Measurements from ENCODE around the gene STK25. TPM values are rescaled to one million over a fixed set of nuclear protein-coding genes. Genes with fewer than 3 reads are reported as not detected.
"Not testable (repeated sequence)": the region's sequence is repeated elsewhere in the genome, so short reads cannot be mapped to it uniquely, and the experiment has no call there.

Gene STK25
- polyA plus RNA-seq, 3 donors = 189 to 218 (median 216) TPM

GRCh38 chr2:241511091-241511741 lies 2.8 kb upstream of the STK25 start:
- no peak for DNase-seq (ENCODE audit: low read depth in 3 of 3, low spot score in 2 of 3)

DNA sequence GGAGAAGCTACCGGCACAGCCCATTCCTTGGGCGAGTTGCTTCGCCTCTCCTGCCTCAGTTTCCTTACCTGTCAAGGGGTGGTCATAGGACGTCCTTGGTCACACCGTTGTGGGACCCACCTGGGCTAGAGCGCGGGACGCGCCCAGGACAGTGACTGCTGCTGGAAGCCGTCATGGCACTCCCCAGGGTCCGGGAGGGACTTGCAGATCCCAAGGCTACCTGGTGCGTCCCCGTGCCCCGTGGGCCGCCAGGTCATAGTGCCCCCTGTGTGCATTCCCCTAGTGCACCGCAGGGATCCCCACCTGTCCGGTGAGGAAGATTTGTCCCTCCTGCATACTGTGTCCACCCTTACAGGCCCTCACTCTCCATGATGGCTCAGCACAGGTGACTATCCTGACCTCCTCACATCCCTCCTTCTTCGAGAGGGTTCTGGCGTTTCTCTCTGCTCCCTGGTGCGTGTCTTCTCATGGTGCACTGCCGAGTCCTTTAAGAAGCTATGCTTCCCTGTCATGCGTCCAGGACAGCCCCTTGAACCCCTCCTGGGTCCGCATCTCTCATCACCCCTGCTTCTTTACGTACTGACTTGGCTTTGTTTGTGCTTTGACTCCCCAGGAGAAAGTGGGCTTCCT lies 886 bp upstream of the STK25 start:
- DNase-seq (ENCODE audit: low read depth in 3 of 3, low spot score in 2 of 3) = no peak

GRCh38 chr2:241507430-241508239 lies 749 bp downstream of the STK25 start:
- peak in 1 of 3 donors; percentile 25 for DNase-seq (ENCODE audit: low read depth in 3 of 3, low spot score in 2 of 3)

- DNase-seq (ENCODE audit: low read depth in 3 of 3, low spot score in 2 of 3) = no peak
Measured at GRCh38 chr2:241506793-241507429, 1.5 kb downstream of the STK25 start.

- DNase-seq (ENCODE audit: low read depth in 3 of 3, low spot score in 2 of 3) = not testable (repeated sequence)
Measured at GRCh38 chr2:241506317-241506716, 2.1 kb downstream of the STK25 start.

- no peak for DNase-seq (ENCODE audit: low read depth in 3 of 3, low spot score in 2 of 3)
Measured at GRCh38 chr2:241505781-241506201, 2.6 kb downstream of the STK25 start.

- no peak for DNase-seq (ENCODE audit: low read depth in 3 of 3, low spot score in 2 of 3)
Measured at GRCh38 chr2:241505086-241505780, 3.2 kb downstream of the STK25 start.

DNA sequence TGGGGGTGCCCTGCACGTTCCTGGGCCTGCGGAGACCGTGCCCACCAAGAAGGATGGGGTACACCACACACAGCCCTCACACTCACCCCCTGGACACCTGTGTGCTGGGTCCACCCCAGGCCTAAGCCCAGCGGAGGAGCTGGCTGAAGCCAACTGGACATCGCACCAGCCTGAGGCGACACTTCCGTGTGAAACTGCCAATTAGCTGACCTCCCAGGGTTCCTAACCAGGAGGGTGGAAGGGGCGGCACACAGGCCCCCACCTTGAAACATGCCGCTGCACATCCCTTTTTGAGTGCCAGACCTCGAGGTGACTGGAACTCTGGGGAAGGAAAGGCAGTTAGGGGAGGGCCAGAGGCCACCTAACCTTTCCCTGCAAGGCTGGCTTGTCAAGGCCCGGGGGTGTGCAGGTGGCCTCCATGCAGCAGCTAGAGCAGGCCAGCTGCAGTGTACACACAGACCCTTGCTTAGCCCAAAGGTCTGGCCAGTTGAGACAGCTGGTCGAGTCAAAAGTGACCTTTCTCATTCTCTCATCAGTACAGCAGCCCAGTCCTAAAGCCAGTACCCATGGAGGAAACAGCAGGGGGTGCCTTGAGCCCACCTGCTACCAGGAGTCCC lies 4.5 kb downstream of the STK25 start:
- no peak for DNase-seq (ENCODE audit: low read depth in 3 of 3, low spot score in 2 of 3)

GRCh38 chr2:241502281-241502680 lies 6.1 kb downstream of the STK25 start:
- no peak for DNase-seq (ENCODE audit: low read depth in 3 of 3, low spot score in 2 of 3)

DNA sequence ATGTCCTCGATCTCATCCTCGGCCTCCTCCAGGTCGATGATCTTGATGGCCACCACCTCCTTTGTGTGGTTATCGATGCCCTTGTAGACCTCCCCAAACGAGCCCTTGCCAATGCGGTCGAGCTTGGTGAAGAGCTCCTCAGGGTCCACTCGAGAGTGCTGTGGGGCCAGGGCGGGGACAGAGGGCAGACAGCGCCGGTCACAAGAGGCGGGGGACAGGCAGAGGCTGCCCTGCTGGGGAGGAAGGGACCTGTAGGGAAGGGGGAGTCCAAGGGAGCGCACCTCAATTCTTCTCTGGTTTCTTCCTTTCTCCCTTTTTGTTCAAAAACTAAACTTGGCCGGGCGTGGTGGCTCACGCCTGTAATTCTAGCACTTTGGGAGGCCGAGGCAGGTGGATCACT lies 6.8 kb downstream of the STK25 start:
- DNase-seq (ENCODE audit: low read depth in 3 of 3, low spot score in 2 of 3) = no peak

- no peak for DNase-seq (ENCODE audit: low read depth in 3 of 3, low spot score in 2 of 3)
Measured at GRCh38 chr2:241501099-241501541, 7.3 kb downstream of the STK25 start.

DNA sequence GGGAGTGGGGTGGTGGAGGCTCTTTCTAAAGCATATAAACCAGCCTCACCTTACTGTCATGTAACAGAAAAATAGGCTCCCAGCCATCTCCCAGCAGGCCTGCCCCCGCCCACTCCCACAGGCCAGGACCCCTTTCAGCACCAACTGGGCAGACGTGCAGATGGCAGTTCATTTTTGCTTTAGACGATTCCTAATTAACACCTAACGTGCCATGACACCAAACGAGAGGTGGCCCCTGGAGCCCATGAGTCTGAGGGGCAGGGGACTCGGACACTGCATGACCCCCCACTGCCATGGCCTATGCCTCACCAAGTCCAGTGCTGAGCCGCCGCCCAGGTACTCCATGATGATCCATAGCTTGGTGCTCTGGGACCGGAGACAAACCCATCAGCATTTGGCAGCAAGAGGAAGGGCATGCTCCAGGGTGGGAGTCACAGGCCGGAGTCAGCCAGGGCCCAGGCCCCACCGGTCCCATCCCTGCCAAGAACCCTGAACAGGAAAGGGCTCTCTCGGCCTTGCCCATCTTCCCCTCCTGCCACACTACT lies 7.9 kb downstream of the STK25 start:
- DNase-seq (ENCODE audit: low read depth in 3 of 3, low spot score in 2 of 3) = no peak

DNA sequence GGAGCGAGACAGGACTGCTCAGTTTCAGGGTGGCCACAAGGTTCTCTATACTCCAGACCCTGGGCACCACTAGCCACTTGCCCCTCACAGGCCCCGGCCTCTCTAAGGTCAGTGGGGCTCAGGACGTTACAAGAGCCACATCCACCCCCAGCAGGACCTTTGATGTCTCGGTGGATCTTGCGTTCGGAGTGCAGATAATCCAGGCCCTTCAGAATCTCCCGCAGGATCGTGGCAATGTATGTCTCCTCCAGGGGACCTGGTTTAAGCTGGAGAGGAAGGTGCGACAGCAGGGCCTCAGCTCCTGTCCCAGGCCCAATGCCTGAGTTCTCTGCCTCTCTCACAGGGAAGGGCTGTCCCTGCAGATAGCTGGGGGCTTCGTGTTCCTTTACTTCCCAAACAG lies 8.4 kb downstream of the STK25 start:
- no peak for DNase-seq (ENCODE audit: low read depth in 3 of 3, low spot score in 2 of 3)

GRCh38 chr2:241499146-241499965 lies 9.0 kb downstream of the STK25 start:
- no peak for DNase-seq (ENCODE audit: low read depth in 3 of 3, low spot score in 2 of 3)

DNA sequence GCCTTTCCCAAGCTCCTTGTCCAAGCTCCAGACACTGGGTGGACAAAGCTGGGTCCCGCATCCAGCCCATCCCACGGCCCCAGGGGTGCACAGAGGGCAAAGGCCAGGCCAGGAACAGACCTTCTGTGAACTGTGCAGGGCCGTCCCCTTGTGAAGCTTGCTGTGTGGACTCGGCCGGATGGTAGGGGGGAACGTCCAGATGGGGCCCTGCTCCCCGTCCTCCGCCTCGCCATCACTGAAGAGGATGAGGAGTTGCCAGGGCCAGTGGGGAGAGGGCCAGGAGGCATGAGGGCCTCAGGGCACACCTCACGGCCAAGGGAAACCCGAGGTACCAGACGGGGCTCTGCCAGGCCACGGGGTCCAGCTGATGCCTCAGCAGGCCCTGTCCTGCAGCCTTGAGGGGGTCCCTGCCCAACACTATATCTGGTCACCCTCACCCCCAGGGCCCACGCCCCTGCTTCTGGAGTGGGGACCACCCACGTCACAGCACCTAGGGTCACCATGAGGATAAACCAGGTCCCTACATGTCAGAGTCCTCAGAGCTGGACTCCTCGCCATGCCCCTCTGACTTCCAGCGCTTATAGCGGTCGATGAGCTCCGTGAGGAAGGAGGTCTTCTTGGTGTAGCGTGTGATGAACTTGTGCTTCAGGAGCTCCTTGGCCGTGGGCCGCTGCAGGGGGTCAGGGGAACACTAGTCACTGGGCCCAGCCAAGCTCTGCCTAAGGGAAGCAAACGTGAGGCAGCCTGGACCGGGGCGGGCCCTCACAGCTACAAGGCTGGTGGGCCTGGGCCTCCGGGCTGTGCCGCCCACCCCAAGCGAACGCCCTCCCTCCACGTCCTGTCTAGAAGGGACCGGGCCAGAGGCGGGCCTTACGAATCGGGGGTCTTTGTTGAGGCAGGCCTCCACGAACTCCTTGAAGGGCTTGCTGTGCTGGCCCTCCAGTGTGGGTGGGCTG lies 10.0 kb downstream of the STK25 start:
- DNase-seq (ENCODE audit: low read depth in 3 of 3, low spot score in 2 of 3) = no peak

- DNase-seq (ENCODE audit: low read depth in 3 of 3, low spot score in 2 of 3) = no peak
Measured at GRCh38 chr2:241496904-241497877, 11.2 kb downstream of the STK25 start.
